ENCODE measurements around the gene EFCAB6.

DNA sequence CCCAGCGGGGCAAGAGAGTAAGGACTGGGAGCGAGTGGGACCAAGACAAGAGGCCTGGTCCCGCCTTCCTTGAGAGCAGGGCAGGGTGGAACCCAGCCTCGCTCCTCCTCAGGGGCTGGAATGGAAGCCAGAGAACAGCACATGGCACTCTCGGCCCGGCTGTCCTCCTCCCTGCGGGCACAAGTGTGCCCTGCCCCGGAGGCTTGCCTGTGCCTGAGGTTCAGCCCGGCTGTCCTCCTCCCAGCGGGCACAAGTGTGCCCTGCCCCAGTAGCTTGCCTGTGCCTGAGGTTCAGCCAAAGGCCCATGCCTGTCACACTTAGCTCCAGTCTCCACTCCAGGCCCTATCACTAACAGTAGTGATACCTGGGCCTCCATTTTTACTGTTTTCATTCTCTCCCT is 26.1 kb upstream of the EFCAB6 start:
- no peak for TF ChIP-seq POLR2AphosphoS5 (IDR thresholded peaks at IDR 0.05)
- TF ChIP-seq, protein P1, sequence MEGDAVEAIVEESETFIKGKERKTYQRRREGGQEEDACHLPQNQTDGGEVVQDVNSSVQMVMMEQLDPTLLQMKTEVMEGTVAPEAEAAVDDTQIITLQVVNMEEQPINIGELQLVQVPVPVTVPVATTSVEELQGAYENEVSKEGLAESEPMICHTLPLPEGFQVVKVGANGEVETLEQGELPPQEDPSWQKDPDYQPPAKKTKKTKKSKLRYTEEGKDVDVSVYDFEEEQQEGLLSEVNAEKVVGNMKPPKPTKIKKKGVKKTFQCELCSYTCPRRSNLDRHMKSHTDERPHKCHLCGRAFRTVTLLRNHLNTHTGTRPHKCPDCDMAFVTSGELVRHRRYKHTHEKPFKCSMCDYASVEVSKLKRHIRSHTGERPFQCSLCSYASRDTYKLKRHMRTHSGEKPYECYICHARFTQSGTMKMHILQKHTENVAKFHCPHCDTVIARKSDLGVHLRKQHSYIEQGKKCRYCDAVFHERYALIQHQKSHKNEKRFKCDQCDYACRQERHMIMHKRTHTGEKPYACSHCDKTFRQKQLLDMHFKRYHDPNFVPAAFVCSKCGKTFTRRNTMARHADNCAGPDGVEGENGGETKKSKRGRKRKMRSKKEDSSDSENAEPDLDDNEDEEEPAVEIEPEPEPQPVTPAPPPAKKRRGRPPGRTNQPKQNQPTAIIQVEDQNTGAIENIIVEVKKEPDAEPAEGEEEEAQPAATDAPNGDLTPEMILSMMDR (IDR thresholded peaks at IDR 0.05) = no peak
- TF ChIP-seq POLR2A (IDR thresholded peaks at IDR 0.05) = no peak
